Transverse colon (tissue), 4 donors: ENCODE data around the gene ZNF516. TPM values are rescaled to one million over a fixed set of nuclear protein-coding genes. Genes with fewer than 3 reads are reported as not detected.

Experiments used
- DNase-seq: peaks from one replicate; pipeline ENCODE4 v3.0.0-alpha.2; 2019
- H3K27ac ChIP-seq, 4 donors: fragments of 200-600 bp; sonication (generic); 2 replicates each; pipeline ENCODE4 v1.5.1; 2016 to 2018; ENCODE audit warnings: inconsistent platforms in 4 of 4
- H3K27me3 ChIP-seq: fragments of 200-600 bp; sonication (generic); 2 replicates; pipeline ENCODE4 v1.5.1; 2017; ENCODE audit warnings: inconsistent platforms
- H3K36me3 ChIP-seq, 4 donors: fragments of 200-600 bp; sonication (generic); 2 replicates each; pipeline ENCODE4 v1.5.1; 2017 to 2019; ENCODE audit warnings: inconsistent platforms in 4 of 4
- H3K4me1 ChIP-seq, 4 donors: fragments of 200-600 bp; sonication (generic); 2 replicates each; pipeline ENCODE4 v1.5.1; 2017 to 2020; ENCODE audit warnings: inconsistent platforms in 4 of 4
- H3K4me3 ChIP-seq, 4 donors: fragments of 200-600 bp; sonication (generic); 1 replicate in 1 of 4; 2 replicates in 3 of 4; pipeline versions ENCODE4 v1.5.1 to v1.6.1; 2017 to 2019; ENCODE audit warnings: inconsistent platforms in 4 of 4
- H3K9me3 ChIP-seq, 2 donors: fragments of 200-600 bp; sonication (generic); 2 replicates each; pipeline ENCODE4 v1.5.1; 2017 to 2019; ENCODE audit warnings: inconsistent platforms in 2 of 2
- CTCF ChIP-seq, 5 experiments: fragments of 200-600 bp in 3 of 5; fragments of 450-650 bp in 2 of 5; sonication (generic) in 3 of 5; IDR thresholded peaks; 1 replicate in 2 of 5; 2 replicates in 3 of 5; pipeline ENCODE4 v1.5.1; 2016 to 2017; ENCODE audit warnings: antibody characterized with exemption in 5 of 5, inconsistent platforms in 3 of 5, mild to moderate bottlenecking in 2 of 5, moderate library complexity in 1 of 5
- EP300 ChIP-seq: sonication (generic); formaldehyde crosslinking; IDR thresholded peaks from one replicate; pipeline ENCODE4 v1.6.1; 2017; ENCODE audit warnings: antibody characterized with exemption, low read depth
- POLR2A ChIP-seq: fragments of 450-650 bp; IDR thresholded peaks from one replicate; pipeline ENCODE4 v1.6.1; 2016; ENCODE audit warnings: antibody characterized with exemption, mild to moderate bottlenecking, moderate library complexity
- POLR2AphosphoS5 ChIP-seq, 3 donors: sonication (generic); formaldehyde crosslinking; IDR thresholded peaks; one replicate each; pipeline ENCODE4 v1.6.1; 2016; ENCODE audit warnings: antibody characterized with exemption in 3 of 3
- WGBS, 2 donors: methylation state at CpG; one replicate each; pipeline ENCODE4 v1.1.5; 2018; ENCODE audit warnings: low coverage in 1 of 2; 5-methylcytosine and 5-hydroxymethylcytosine counted together
- in situ Hi-C, 4 donors: fragments of 200-750 bp; cut with MboI; loops; one replicate each; pipeline versions ENCODE4 v1.15.0 to v1.15.1; 2017; ENCODE audit warnings: low sequenced_read_pairs in 3 of 4, low pct_ligation_motif_present in 1 of 4, low pct_unique_long_range_greater_than_20kb in 1 of 4
- intact Hi-C: fragments of 100-400 bp; cut with DNase I; formaldehyde crosslinking; loops from one replicate; pipeline ENCODE4 v1.15.1; 2023; ENCODE audit warnings: low total_unique reads
- total RNA-seq, 4 donors: library from RNA; depleted of rRNA; stranded (reverse); fragments of >200 nt; gene quantifications; one replicate each; pipeline ENCODE4 v1.1.0, GENCODE V29; 2016

The ZNF516 gene
- total RNA-seq, 4 donors from 2014 or later, result 19.4 to 37.8 (median 26.7) TPM

DNA sequence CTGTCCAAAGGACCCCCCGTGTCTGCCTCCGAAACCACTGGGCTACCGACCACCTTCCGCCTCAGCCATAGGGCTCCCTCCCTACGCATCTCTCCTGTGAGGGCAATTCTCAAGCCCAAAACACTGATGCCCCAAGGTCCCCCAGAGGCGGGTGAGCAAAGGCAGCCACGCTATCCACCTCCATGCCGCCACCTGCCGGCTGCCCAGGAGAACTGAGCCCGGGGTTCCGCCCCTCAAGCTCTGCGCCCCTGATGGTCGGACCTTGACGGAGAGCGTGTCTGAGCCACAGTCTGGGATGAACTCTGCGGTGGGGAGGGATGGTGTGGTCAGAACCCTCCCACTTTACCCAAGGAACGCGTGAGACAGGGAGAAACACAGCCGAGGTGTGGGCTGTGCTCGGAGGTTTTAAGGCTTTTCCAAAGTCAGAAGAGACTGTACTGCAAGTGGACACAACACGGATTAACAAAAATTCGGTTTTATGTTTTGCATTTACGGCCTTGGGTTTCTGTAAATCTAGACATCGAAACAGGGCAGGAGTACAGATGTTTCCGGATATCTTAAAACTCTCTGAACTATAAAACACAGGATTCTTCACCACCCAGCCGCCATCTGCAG is 114.1 kb downstream of the ZNF516 start:
- no peak overlapping the region for H3K27ac ChIP-seq
- intact Hi-C loops, result no loop called here
- H3K9me3 ChIP-seq, result no peaks in the 10 kb centered on the region
- TF ChIP-seq POLR2A (no peak), CTCF (IDR thresholded peaks at IDR 0.05) (peak in 2 of 5 experiments; percentile 19 to 21)
- peaks cover 0 to 12% (median 0%) of the 10 kb centered on the region in 4 donors for H3K36me3 ChIP-seq
- H3K4me3 ChIP-seq, result no peak overlapping the region
- in situ Hi-C loops, result loop anchor here in 1 of 4 donors (10.0 kb wide), 1 partner anchor 314 kb away; no protein-coding TSS in a partner anchor
- no peaks in the 10 kb centered on the region for H3K27me3 ChIP-seq
- peaks cover 0 to 3% (median 0%) of the 10 kb centered on the region in 4 donors for H3K4me1 ChIP-seq
- no peak for DNase-seq
- 82 to 84% methylated on average over 11 to 26 of the region's 26 CpGs for WGBS, 2 donors

- no peak overlapping the region for H3K4me3 ChIP-seq
- no peaks in the 10 kb centered on the region for H3K9me3 ChIP-seq
- intact Hi-C loops, result no loop called here
- H3K36me3 ChIP-seq, result peaks cover 0 to 12% (median 0%) of the 10 kb centered on the region in 4 donors
- in situ Hi-C loops, result loop anchor here in 1 of 4 donors (10.0 kb wide), 1 partner anchor 315 kb away; no protein-coding TSS in a partner anchor
- H3K27ac ChIP-seq, result no peak overlapping the region
- TF ChIP-seq EP300 (no peak), CTCF (IDR thresholded peaks at IDR 0.05) (no peak), POLR2A (no peak), POLR2AphosphoS5 (IDR thresholded peaks at IDR 0.05) (no peak)
- H3K27me3 ChIP-seq, result no peaks in the 10 kb centered on the region
- no peak for DNase-seq
- 89 to 96% methylated on average over 13 to 19 of the region's 19 CpGs for WGBS, 2 donors
- H3K4me1 ChIP-seq, result peaks cover 0 to 3% (median 0%) of the 10 kb centered on the region in 4 donors
Observed at GRCh38 chr18:76380127-76380729, 114.8 kb downstream of the ZNF516 start.

- TF ChIP-seq EP300, result no peak
- TF ChIP-seq POLR2A, result no peak
- no peak for TF ChIP-seq CTCF (IDR thresholded peaks at IDR 0.05)
- no peak for TF ChIP-seq POLR2AphosphoS5 (IDR thresholded peaks at IDR 0.05)
- no peak for DNase-seq
- WGBS, 2 donors, result 98% methylated on average over 39 of the region's 53 CpGs; no CpG with 5 or more reads in 1 of the 2 donors
Observed at GRCh38 chr18:76379226-76380126, 115.6 kb downstream of the ZNF516 start.

More at GRCh38 chr18:76379226-76380126, 115.6 kb downstream of the ZNF516 start:
- Histone ChIP-seq H3K4me3 (no peak overlapping the region), H3K27me3 (no peaks in the 10 kb centered on the region), H3K4me1 (peaks cover 0 to 3% (median under 1%) of the 10 kb centered on the region in 4 donors), H3K36me3 (peaks cover 0 to 12% (median 0%) of the 10 kb centered on the region in 4 donors), H3K27ac (no peak overlapping the region), H3K9me3 (no peaks in the 10 kb centered on the region)
- in situ Hi-C loops, result loop anchor here in 1 of 4 donors (10.0 kb wide), 1 partner anchor 315 kb away; no protein-coding TSS in a partner anchor
- intact Hi-C loops, result no loop called here
